ENCODE results near the gene TMC6. TPM values are rescaled to one million over a fixed set of nuclear protein-coding genes. Genes with fewer than 3 reads are reported as not detected.
A peak's percentile ranks its signal among the peaks of the same experiment; 100 is the strongest.

The TMC6 gene
- total and polyA plus RNA-seq, 2 of the 13 experiments (the other 11 are each of a cell fraction or from before 2014, with no cell fraction given): 48.4 to 99.1 TPM

- TF ChIP-seq PRDM15 (CRISPR knock-in tag; IDR thresholded peaks at IDR 0.05): 0 out of 2 replicates have a peak, but pooled peaks have one; percentile 17
- TF ChIP-seq RFX1 (IDR thresholded peaks at IDR 0.05): no peak
- TF ChIP-seq ZNF660 (CRISPR knock-in tag; IDR thresholded peaks at IDR 0.05; ENCODE audit: borderline replicate concordance, low read depth): no peak
- TF ChIP-seq GZF1 (CRISPR knock-in tag; IDR thresholded peaks at IDR 0.05): no peak
- TF ChIP-seq ZSCAN25 (CRISPR knock-in tag; IDR thresholded peaks at IDR 0.05): peak; percentile 70; the same call in 1 of the 2 replicates
- TF ChIP-seq POLR2A (IDR thresholded peaks at IDR 0.05; ENCODE audit: insufficient read depth in 1 of 2, low read depth in 2 of 2, low read length in 2 of 2): peak; percentile 65 to 92
- TF ChIP-seq ZNF691 (CRISPR knock-in tag; IDR thresholded peaks at IDR 0.05; ENCODE audit: borderline replicate concordance, low read depth): no peak
- peak; percentile 47 for TF ChIP-seq BCL6 (CRISPR knock-in tag; IDR thresholded peaks at IDR 0.05)
- TF ChIP-seq ZFX (CRISPR knock-in tag; IDR thresholded peaks at IDR 0.05; ENCODE audit: low read depth): peak; percentile 93
- TF ChIP-seq ZNF644 (CRISPR knock-in tag; IDR thresholded peaks at IDR 0.05; ENCODE audit: low read depth): no peak
- TF ChIP-seq CREBL2 (CRISPR knock-in tag; IDR thresholded peaks at IDR 0.05; ENCODE audit: borderline replicate concordance): peak; percentile 38; the same call in 1 of the 2 replicates
- TF ChIP-seq HNRNPH1 (optimal IDR thresholded peaks at IDR 0.05; ENCODE audit: low read depth, low read length): no peak
- TF ChIP-seq ZKSCAN8 (CRISPR knock-in tag; IDR thresholded peaks at IDR 0.05; ENCODE audit: borderline replicate concordance): no peak
- peak; percentile 24 for TF ChIP-seq RFX5 (IDR thresholded peaks at IDR 0.05; ENCODE audit: low read depth, low read length)
- no peak for TF ChIP-seq MBD4 (IDR thresholded peaks at IDR 0.05; ENCODE audit: borderline replicate concordance, low read length)
- TF ChIP-seq MAF1 (CRISPR knock-in tag; IDR thresholded peaks at IDR 0.05; ENCODE audit: borderline replicate concordance): no peak
- no peak for TF ChIP-seq CBX2 (IDR thresholded peaks at IDR 0.05; ENCODE audit: low read depth, low read length)
- TF ChIP-seq CBX2 (CRISPR knock-in tag; IDR thresholded peaks at IDR 0.05; ENCODE audit: low read depth): no peak
- no peak for TF ChIP-seq NR2F1 (CRISPR knock-in tag; IDR thresholded peaks at IDR 0.05)
- TF ChIP-seq E2F5 (CRISPR knock-in tag; conservative IDR thresholded peaks at IDR 0.05): no peak
- TF ChIP-seq POGZ (CRISPR knock-in tag; IDR thresholded peaks at IDR 0.05): peak; percentile 54
- TF ChIP-seq ZNF224 (CRISPR knock-in tag; IDR thresholded peaks at IDR 0.05): 0 out of 2 replicates have a peak, but pooled peaks have one; percentile 58
- TF ChIP-seq TFDP1 (CRISPR knock-in tag; IDR thresholded peaks at IDR 0.05; ENCODE audit: borderline replicate concordance): peak; percentile 58; the same call in 1 of the 2 replicates
Measured at GRCh38 chr17:78168242-78168902, 39.8 kb upstream of the TMC6 start, which contains the start of gene SYNGR2 (continued).

Measured in HepG2 (cell line).